GM12878 (cell line): ENCODE measurements around the gene DIAPH3.

ENCODE experiments used
- CREB1 ChIP-seq: IDR thresholded peaks from 2 replicates; pipeline ENCODE4 v1.6.1; 2012; ENCODE audit warnings: low read depth, mild to moderate bottlenecking, inconsistent platforms
- EP300 ChIP-seq, 2 experiments: fragments of 150-350 bp in 1 of 2; IDR thresholded peaks; 2 replicates each; pipeline ENCODE4 v1.6.1; 2011 to 2012; ENCODE audit warnings: low read depth in 2 of 2, low read length in 2 of 2, borderline replicate concordance in 1 of 2, improper control_type of control experiment in 1 of 2, inconsistent platforms in 1 of 2; ENCODE audit not compliant: control insufficient read depth in 1 of 2
- KDM1A ChIP-seq: fragments of 200-600 bp; sonication (generic); IDR thresholded peaks from 2 replicates; pipeline ENCODE4 v1.6.1; 2016; ENCODE audit warnings: borderline replicate concordance
- NRF1 ChIP-seq: conservative IDR thresholded peaks from 2 replicates; pipeline ENCODE4 v1.6.1; 2011; ENCODE audit warnings: mild to moderate bottlenecking, low read depth, low read length, improper control_type of control experiment
- POLR2A ChIP-seq: IDR thresholded peaks from 2 replicates; pipeline ENCODE4 v1.6.1; 2011; ENCODE audit warnings: low read depth, mild to moderate bottlenecking, low read length
- POLR2AphosphoS5 ChIP-seq: IDR thresholded peaks from 2 replicates; pipeline ENCODE4 v1.6.1; 2011; ENCODE audit warnings: mild to moderate bottlenecking, low read length, inconsistent platforms
- RBBP5 ChIP-seq: fragments of 200-600 bp; sonication (generic); conservative IDR thresholded peaks from 2 replicates; pipeline ENCODE4 v1.6.1; 2016
- SREBF1 ChIP-seq: IDR thresholded peaks from 2 replicates; pipeline ENCODE4 v1.6.1; 2012; ENCODE audit warnings: mild to moderate bottlenecking, low read length
- TAF1 ChIP-seq: IDR thresholded peaks from 2 replicates; pipeline ENCODE4 v1.6.1; 2011; ENCODE audit warnings: mild to moderate bottlenecking, low read depth, low read length, borderline replicate concordance
- TCF12 ChIP-seq: IDR thresholded peaks from 2 replicates; pipeline ENCODE4 v1.6.1; 2011; ENCODE audit warnings: low read depth, mild to moderate bottlenecking, low read length
- ZNF274 ChIP-seq: IDR thresholded peaks from one replicate; pipeline ENCODE4 v1.8.0; 2011; ENCODE audit not compliant: insufficient read length, insufficient read depth
- TF ChIP-seq, protein P1 (sequence below): IDR thresholded peaks from 2 replicates; pipeline ENCODE4 v1.6.1; 2011; ENCODE audit warnings: low read depth, low read length, improper control_type of control experiment, borderline replicate concordance

DNA sequence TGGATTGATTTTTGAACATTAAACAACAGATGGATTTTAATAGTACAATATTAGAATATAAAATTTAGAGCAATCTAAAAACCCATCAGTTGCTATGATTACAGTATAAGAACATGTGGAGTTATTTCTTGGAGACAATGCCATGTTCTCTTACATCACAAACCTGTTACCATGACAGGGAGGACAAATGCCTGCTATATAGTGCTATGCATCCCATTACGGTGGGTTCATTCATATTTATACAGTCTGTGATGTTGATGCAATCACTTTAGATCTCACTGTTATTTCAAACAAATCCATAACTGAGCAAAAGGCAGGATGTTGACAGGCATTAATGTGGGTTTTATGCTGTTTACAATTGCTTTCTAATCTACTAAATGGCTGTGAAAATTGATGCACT lies 467.5 kb downstream of the DIAPH3 start:
- no peak for TF ChIP-seq POLR2A
- no peak for TF ChIP-seq ZNF274
- no peak for TF ChIP-seq POLR2AphosphoS5
- no peak for TF ChIP-seq TAF1
- no peak for TF ChIP-seq TCF12
- TF ChIP-seq, protein P1, sequence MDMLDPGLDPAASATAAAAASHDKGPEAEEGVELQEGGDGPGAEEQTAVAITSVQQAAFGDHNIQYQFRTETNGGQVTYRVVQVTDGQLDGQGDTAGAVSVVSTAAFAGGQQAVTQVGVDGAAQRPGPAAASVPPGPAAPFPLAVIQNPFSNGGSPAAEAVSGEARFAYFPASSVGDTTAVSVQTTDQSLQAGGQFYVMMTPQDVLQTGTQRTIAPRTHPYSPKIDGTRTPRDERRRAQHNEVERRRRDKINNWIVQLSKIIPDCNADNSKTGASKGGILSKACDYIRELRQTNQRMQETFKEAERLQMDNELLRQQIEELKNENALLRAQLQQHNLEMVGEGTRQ, result no peak
- TF ChIP-seq KDM1A, result no peak
- no peak for TF ChIP-seq RBBP5
- TF ChIP-seq NRF1, result no peak
- no peak for TF ChIP-seq EP300 (IDR thresholded peaks at IDR 0.05; ENCODE audit: borderline replicate concordance in 1 of 2, control insufficient read depth in 1 of 2, low read depth in 2 of 2, low read length in 2 of 2)
- TF ChIP-seq CREB1, result no peak
- TF ChIP-seq SREBF1, result no peak
